SU-DHL-6 (cell line): ENCODE measurements around the gene MYO7A.

ENCODE experiments used
- CTCF ChIP-seq: fragments of 200-600 bp; sonication (generic); IDR thresholded peaks from one replicate; pipeline ENCODE4 v1.5.1; 2017; ENCODE audit warnings: antibody characterized with exemption, mild to moderate bottlenecking, low read length, moderate library complexity; ENCODE audit not compliant: insufficient read depth, poor library complexity, severe bottlenecking
- EZH2phosphoT487 ChIP-seq: fragments of 200-600 bp; sonication (generic), shearing (Covaris generic); conservative IDR thresholded peaks from 2 replicates; pipeline ENCODE4 v1.6.1; 2018; ENCODE audit warnings: mild to moderate bottlenecking, antibody characterized with exemption, low read length, moderate library complexity, mixed read lengths

GRCh38 chr11:77184136-77184860 lies 56.3 kb downstream of the MYO7A start:
- TF ChIP-seq CTCF = no peak
- TF ChIP-seq EZH2phosphoT487 = no peak
